ENCODE measurements around the gene TSSK3. TPM values are rescaled to one million over a fixed set of nuclear protein-coding genes. Genes with fewer than 3 reads are reported as not detected.
A peak's percentile ranks its signal among the peaks of the same experiment; 100 is the strongest.

TSSK3 gene
- total RNA-seq, 1 experiment from 2014 or later: 2.9 TPM

GRCh38 chr1:32332290-32333079 is 29.9 kb upstream of the TSSK3 start (continued):
- TF ChIP-seq ESRRA (CRISPR knock-in tag; IDR thresholded peaks at IDR 0.05; ENCODE audit: borderline replicate concordance) (no peak), IRF2 (CRISPR knock-in tag; IDR thresholded peaks at IDR 0.05; ENCODE audit: borderline replicate concordance, low read depth) (no peak), SOX15 (CRISPR knock-in tag; IDR thresholded peaks at IDR 0.05) (no peak), ZNF671 (CRISPR knock-in tag; IDR thresholded peaks at IDR 0.05) (peak; percentile 87), TEAD4 (CRISPR knock-in tag; IDR thresholded peaks at IDR 0.05) (no peak), MXD4 (CRISPR knock-in tag; IDR thresholded peaks at IDR 0.05; ENCODE audit: borderline replicate concordance) (no peak), E2F1 (CRISPR knock-in tag; IDR thresholded peaks at IDR 0.05) (no peak), NR3C1 (CRISPR knock-in tag; conservative IDR thresholded peaks at IDR 0.05; ENCODE audit: low read depth) (no peak), ZNF121 (CRISPR knock-in tag; IDR thresholded peaks at IDR 0.05) (no peak), TCF7 (CRISPR knock-in tag; IDR thresholded peaks at IDR 0.05; ENCODE audit: low read depth) (no peak), AR (CRISPR knock-in tag; IDR thresholded peaks at IDR 0.05) (peak; percentile 32), ZNF425 (CRISPR knock-in tag; conservative IDR thresholded peaks at IDR 0.05) (peak; percentile 53; the same call in 1 of the 2 replicates), ZNF416 (CRISPR knock-in tag; IDR thresholded peaks at IDR 0.05) (peak; percentile 73; the same call in 1 of the 2 replicates), GTF2I (CRISPR knock-in tag; conservative IDR thresholded peaks at IDR 0.05) (no peak), ZNF219 (CRISPR knock-in tag; IDR thresholded peaks at IDR 0.05; ENCODE audit: borderline replicate concordance) (no peak), GABPB1 (CRISPR knock-in tag; IDR thresholded peaks at IDR 0.05) (no peak)

- Mint-ChIP-seq H3K36me3 (peaks cover 48% of the 10 kb centered on the region), H3K27ac (peak overlapping the region; percentile 66), H3K9me3 (no peaks in the 10 kb centered on the region), H3K4me3 (peak overlapping the region; percentile 95), H3K27me3 (ENCODE audit: low read depth) (peaks cover 8% of the 10 kb centered on the region), H3K4me1 (peaks cover 42% of the 10 kb centered on the region)
- ChIA-PET CTCF (interaction anchor here (0.6 to 3.0 kb wide), 6 partner anchors 14 to 118 kb away, joined by 3 to 16 read pairs (median 4); partner anchors contain the start of genes FAM229A and TSSK3), POLR2A (interaction anchor here (0.8 to 1.9 kb wide), 7 partner anchors 11 to 94 kb away, joined by 3 to 9 read pairs (median 5); partner anchors contain the start of gene BSDC1)
- no peak for ATAC-seq
- DNase-seq (ENCODE audit: low spot score): no peak
- TF ChIP-seq FOXP1 (CRISPR knock-in tag; IDR thresholded peaks at IDR 0.05; ENCODE audit: borderline replicate concordance): no peak
- no peak for TF ChIP-seq HMGXB4 (CRISPR knock-in tag; IDR thresholded peaks at IDR 0.05)
- TF ChIP-seq ZNF512 (CRISPR knock-in tag; IDR thresholded peaks at IDR 0.05; ENCODE audit: borderline replicate concordance): no peak
- no peak for TF ChIP-seq TP53 (CRISPR knock-in tag; IDR thresholded peaks at IDR 0.05)
- no peak for TF ChIP-seq NR3C1 (CRISPR knock-in tag; conservative IDR thresholded peaks at IDR 0.05; ENCODE audit: low read depth)
- TF ChIP-seq RORB (CRISPR knock-in tag; IDR thresholded peaks at IDR 0.05): no peak
- no peak for TF ChIP-seq USF2 (CRISPR knock-in tag; IDR thresholded peaks at IDR 0.05)
- TF ChIP-seq ATF3 (CRISPR knock-in tag; conservative IDR thresholded peaks at IDR 0.05): no peak
- TF ChIP-seq SP1 (CRISPR knock-in tag; conservative IDR thresholded peaks at IDR 0.05): no peak
Measured at GRCh38 chr1:32333251-32333963, 28.9 kb upstream of the TSSK3 start.
